Keratinocyte (primary cell): Measurements from ENCODE around the gene CCDC158.

ENCODE experiments used
- CTCF ChIP-seq, 3 experiments: IDR thresholded peaks in 1 of 3; conservative IDR thresholded peaks in 1 of 3; optimal IDR thresholded peaks in 1 of 3; 2 replicates in 2 of 3; 3 replicates in 1 of 3; pipeline versions ENCODE3 to v1.5.1; 2011; ENCODE audit warnings: low read length in 3 of 3, mild to moderate bottlenecking in 3 of 3, moderate library complexity in 2 of 3, control low read depth in 1 of 3, inconsistent platforms in 1 of 3; ENCODE audit not compliant: insufficient read depth in 2 of 3; ENCODE audit errors: extremely low read depth in 1 of 3
- EZH2 ChIP-seq: IDR thresholded peaks from one replicate; pipeline ENCODE4 v1.6.1; 2012; ENCODE audit warnings: inconsistent platforms, mild to moderate bottlenecking, low read length, moderate library complexity

GRCh38 chr4:76470532-76470931, 49.6 kb upstream of the CCDC158 start:
- TF ChIP-seq CTCF (optimal IDR thresholded peaks at IDR 0.05 in 1 of 3, IDR thresholded peaks at IDR 0.05 in 1 of 3, conservative IDR thresholded peaks at IDR 0.05 in 1 of 3; ENCODE audit: extremely low read depth in 1 of 3, insufficient read depth in 2 of 3, low read length in 3 of 3): no peak
- no peak for TF ChIP-seq EZH2
